ENCODE data around the gene SAP30BP. TPM values are rescaled to one million over a fixed set of nuclear protein-coding genes. Genes with fewer than 3 reads are reported as not detected.
A peak's percentile ranks its signal among the peaks of the same experiment; 100 is the strongest.

SAP30BP gene
- total and polyA plus RNA-seq, 2 of the 13 experiments (the other 11 are each of a cell fraction or from before 2014, with no cell fraction given), result 67.7 to 99.4 TPM

DNA sequence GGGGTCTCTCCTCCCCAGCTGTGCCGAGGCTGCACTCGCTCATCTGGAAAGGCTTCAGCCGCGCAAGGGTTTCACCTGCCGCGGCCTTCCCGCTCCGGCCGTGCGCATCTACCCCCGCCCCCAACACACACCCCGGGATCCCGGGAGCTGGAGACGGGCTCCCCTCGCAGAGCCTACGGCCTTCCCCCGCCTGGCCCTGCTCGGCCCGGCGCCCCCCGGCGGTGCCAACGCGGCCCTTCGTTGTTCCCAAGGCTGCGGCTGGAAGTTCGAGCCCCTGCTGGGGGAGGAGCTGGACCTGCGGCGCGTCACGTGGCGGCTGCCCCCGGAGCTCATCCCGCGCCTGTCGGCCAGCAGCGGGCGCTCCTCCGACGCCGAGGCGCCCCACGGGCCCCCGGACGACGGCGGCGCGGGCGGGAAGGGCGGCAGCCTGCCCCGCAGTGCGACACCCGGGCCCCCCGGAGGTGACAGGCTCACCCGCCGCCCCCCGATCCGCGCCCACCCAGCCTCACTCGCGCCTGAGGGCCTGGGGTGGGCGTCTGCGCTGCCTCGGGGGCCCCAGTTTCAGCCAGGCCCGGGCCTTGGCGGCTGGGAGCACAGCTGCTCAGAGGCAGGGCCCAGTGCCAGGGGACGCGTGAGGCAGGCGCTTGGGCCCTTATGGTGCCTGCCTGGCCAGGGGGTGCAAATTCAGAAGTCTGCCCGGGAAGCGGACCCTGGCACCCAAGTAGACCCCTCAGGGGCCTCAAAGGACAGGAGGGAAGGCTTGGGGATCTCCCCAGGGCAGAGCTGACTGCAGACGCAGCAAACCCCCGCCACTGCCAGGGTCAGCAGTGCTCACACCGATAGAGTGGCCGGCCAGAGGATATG, 86.6 kb downstream of the SAP30BP start (continued):
- TF ChIP-seq ZFP91 (CRISPR knock-in tag; IDR thresholded peaks at IDR 0.05; ENCODE audit: borderline replicate concordance) (no peak; the same call in none of the 2 replicates), ZFY (CRISPR knock-in tag; IDR thresholded peaks at IDR 0.05) (peak; percentile 95), ZNF512B (CRISPR knock-in tag; IDR thresholded peaks at IDR 0.05; ENCODE audit: borderline replicate concordance) (no peak), ATF7-NPFF (CRISPR knock-in tag; IDR thresholded peaks at IDR 0.05; ENCODE audit: low read depth) (peak; percentile 97), SRY (CRISPR knock-in tag; IDR thresholded peaks at IDR 0.05) (peak; percentile 18; the same call in 1 of the 2 replicates), GLMP (CRISPR knock-in tag; IDR thresholded peaks at IDR 0.05; ENCODE audit: borderline replicate concordance) (0 out of 2 replicates have a peak, but pooled peaks have one; percentile 1), NFKB2 (CRISPR knock-in tag; IDR thresholded peaks at IDR 0.05; ENCODE audit: borderline replicate concordance) (peak; percentile 58), MED13 (CRISPR knock-in tag; IDR thresholded peaks at IDR 0.05) (no peak)
- TF ChIP-seq, protein P1, sequence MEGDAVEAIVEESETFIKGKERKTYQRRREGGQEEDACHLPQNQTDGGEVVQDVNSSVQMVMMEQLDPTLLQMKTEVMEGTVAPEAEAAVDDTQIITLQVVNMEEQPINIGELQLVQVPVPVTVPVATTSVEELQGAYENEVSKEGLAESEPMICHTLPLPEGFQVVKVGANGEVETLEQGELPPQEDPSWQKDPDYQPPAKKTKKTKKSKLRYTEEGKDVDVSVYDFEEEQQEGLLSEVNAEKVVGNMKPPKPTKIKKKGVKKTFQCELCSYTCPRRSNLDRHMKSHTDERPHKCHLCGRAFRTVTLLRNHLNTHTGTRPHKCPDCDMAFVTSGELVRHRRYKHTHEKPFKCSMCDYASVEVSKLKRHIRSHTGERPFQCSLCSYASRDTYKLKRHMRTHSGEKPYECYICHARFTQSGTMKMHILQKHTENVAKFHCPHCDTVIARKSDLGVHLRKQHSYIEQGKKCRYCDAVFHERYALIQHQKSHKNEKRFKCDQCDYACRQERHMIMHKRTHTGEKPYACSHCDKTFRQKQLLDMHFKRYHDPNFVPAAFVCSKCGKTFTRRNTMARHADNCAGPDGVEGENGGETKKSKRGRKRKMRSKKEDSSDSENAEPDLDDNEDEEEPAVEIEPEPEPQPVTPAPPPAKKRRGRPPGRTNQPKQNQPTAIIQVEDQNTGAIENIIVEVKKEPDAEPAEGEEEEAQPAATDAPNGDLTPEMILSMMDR (CRISPR knock-in tag; IDR thresholded peaks at IDR 0.05), result peak; percentile 86
- TF ChIP-seq, protein P2, sequence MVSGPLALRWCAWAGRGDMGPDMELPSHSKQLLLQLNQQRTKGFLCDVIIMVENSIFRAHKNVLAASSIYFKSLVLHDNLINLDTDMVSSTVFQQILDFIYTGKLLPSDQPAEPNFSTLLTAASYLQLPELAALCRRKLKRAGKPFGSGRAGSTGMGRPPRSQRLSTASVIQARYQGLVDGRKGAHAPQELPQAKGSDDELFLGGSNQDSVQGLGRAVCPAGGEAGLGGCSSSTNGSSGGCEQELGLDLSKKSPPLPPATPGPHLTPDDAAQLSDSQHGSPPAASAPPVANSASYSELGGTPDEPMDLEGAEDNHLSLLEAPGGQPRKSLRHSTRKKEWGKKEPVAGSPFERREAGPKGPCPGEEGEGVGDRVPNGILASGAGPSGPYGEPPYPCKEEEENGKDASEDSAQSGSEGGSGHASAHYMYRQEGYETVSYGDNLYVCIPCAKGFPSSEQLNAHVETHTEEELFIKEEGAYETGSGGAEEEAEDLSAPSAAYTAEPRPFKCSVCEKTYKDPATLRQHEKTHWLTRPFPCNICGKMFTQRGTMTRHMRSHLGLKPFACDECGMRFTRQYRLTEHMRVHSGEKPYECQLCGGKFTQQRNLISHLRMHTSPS (CRISPR knock-in tag; IDR thresholded peaks at IDR 0.05; ENCODE audit: low read depth), result peak; percentile 51
- TF ChIP-seq, protein P3, sequence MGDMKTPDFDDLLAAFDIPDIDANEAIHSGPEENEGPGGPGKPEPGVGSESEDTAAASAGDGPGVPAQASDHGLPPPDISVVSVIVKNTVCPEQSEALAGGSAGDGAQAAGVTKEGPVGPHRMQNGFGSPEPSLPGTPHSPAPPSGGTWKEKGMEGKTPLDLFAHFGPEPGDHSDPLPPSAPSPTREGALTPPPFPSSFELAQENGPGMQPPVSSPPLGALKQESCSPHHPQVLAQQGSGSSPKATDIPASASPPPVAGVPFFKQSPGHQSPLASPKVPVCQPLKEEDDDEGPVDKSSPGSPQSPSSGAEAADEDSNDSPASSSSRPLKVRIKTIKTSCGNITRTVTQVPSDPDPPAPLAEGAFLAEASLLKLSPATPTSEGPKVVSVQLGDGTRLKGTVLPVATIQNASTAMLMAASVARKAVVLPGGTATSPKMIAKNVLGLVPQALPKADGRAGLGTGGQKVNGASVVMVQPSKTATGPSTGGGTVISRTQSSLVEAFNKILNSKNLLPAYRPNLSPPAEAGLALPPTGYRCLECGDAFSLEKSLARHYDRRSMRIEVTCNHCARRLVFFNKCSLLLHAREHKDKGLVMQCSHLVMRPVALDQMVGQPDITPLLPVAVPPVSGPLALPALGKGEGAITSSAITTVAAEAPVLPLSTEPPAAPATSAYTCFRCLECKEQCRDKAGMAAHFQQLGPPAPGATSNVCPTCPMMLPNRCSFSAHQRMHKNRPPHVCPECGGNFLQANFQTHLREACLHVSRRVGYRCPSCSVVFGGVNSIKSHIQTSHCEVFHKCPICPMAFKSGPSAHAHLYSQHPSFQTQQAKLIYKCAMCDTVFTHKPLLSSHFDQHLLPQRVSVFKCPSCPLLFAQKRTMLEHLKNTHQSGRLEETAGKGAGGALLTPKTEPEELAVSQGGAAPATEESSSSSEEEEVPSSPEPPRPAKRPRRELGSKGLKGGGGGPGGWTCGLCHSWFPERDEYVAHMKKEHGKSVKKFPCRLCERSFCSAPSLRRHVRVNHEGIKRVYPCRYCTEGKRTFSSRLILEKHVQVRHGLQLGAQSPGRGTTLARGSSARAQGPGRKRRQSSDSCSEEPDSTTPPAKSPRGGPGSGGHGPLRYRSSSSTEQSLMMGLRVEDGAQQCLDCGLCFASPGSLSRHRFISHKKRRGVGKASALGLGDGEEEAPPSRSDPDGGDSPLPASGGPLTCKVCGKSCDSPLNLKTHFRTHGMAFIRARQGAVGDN (CRISPR knock-in tag; IDR thresholded peaks at IDR 0.05), result peak; percentile 89
